ENCODE results near the gene TMEM202.

Gene TMEM202, protein sequence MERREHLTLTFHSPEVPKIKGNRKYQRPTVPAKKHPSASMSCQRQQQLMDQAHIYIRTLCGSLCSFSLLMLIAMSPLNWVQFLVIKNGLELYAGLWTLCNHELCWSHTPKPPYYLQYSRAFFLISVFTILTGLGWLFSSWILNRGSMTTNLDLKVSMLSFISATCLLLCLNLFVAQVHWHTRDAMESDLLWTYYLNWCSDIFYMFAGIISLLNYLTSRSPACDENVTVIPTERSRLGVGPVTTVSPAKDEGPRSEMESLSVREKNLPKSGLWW

DNA sequence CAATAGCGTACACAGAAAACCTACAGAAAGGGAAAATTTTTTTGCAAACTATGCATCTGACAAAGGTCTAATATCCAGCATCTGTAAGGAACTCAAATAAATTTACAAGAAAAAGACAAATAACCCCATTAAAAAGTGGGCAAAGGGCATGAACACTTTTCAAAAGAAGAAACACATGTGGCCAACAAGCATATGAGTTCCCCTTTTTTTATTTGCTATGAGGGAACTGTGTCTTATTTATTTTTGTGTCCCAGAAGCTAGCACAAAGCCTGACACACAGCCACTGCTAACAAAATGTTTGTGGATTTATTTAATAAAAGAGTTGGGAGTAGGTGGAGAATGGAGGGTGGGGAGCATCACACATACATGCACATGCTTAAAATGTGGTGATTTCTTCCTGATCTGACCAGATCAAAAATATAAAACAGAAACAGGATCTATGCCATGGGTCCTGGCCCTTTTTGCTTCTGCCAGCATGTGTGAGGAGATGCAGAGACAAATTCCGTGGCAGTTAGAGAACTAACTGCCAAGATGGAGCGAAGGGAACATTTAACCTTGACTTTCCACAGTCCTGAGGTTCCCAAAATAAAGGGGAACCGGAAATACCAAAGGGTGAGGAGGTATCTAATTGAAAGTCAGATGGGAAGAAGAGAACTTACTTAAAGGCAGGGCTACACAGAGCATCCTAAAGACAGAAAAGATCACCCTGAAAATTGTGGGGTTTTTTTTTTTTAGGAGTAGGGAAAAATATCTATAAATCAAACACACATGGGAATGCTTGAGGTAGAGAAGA lies at the start of gene TMEM202:
TSS of gene TMEM202 (plus strand) at position 510 of the 793 bp plus-strand sequence. CDS start at position 532, 22 bp downstream.
- H3K27ac ChIP-seq: no peak within 1 kb of the TSS
- TF ChIP-seq, protein P1, sequence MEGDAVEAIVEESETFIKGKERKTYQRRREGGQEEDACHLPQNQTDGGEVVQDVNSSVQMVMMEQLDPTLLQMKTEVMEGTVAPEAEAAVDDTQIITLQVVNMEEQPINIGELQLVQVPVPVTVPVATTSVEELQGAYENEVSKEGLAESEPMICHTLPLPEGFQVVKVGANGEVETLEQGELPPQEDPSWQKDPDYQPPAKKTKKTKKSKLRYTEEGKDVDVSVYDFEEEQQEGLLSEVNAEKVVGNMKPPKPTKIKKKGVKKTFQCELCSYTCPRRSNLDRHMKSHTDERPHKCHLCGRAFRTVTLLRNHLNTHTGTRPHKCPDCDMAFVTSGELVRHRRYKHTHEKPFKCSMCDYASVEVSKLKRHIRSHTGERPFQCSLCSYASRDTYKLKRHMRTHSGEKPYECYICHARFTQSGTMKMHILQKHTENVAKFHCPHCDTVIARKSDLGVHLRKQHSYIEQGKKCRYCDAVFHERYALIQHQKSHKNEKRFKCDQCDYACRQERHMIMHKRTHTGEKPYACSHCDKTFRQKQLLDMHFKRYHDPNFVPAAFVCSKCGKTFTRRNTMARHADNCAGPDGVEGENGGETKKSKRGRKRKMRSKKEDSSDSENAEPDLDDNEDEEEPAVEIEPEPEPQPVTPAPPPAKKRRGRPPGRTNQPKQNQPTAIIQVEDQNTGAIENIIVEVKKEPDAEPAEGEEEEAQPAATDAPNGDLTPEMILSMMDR (conservative IDR thresholded peaks at IDR 0.05): no peak

- TF ChIP-seq, protein P1 (conservative IDR thresholded peaks at IDR 0.05): no peak
- H3K27ac ChIP-seq: no peak overlapping the region
Observed at GRCh38 chr15:72353266-72353665, 44.8 kb upstream of the TMEM202 start.

DNA sequence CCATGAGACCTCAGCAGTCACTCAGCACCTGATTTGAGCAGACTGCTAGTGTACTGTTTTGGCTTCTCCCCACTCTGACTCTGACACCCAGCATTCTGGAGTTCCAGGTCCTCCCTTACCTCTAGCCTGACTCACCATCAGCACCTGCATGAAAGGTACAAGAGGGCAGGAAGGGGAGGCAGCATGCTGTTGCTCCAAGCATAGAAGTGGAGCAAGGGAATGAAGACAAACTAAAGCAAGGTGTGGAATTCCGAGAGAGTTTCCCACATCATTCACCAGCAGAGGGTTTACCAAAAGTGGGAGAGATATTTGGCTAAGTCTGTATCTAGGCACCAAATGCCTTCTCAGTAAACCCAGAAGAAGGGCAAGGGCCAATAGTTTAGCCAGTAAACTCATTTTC lies 43.6 kb upstream of the TMEM202 start:
- no peak overlapping the region for H3K27ac ChIP-seq
- TF ChIP-seq, protein P1 (conservative IDR thresholded peaks at IDR 0.05): no peak

- H3K27ac ChIP-seq: peak overlapping the region; percentile 90
- TF ChIP-seq, protein P1 (conservative IDR thresholded peaks at IDR 0.05): no peak
Observed at GRCh38 chr15:72358121-72358520, 40.0 kb upstream of the TMEM202 start.

GRCh38 chr15:72358650-72359171 lies 39.4 kb upstream of the TMEM202 start:
- peak overlapping the region; percentile 90 for H3K27ac ChIP-seq
- TF ChIP-seq, protein P1 (conservative IDR thresholded peaks at IDR 0.05): no peak

GRCh38 chr15:72361176-72361575 lies 36.9 kb upstream of the TMEM202 start:
- H3K27ac ChIP-seq: no peak overlapping the region; the same call in 1 of the 2 replicates
- TF ChIP-seq, protein P1 (conservative IDR thresholded peaks at IDR 0.05): no peak

DNA sequence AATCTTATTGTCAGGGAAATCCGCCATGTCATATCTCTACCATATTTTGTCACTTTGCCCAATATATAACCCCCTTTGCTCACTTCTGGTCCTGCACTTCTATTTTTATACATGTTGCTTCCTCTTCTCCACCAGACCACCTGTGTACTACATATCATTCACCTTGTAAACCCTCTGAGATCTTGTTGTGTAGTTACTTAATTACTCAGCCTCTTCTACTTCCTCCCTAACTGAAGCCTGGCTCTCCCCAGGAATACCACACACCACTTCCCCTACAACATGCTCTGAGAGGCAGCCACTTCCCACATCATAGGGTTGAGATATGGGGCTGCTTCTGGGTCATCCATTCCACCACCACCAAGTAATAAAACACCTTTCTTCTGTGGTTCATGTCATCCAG lies 32.3 kb upstream of the TMEM202 start:
- TF ChIP-seq, protein P1 (conservative IDR thresholded peaks at IDR 0.05): no peak
- H3K27ac ChIP-seq: no peak overlapping the region

Data from VCaP (cell line).